Measurements from ENCODE around the gene CRY2.
A peak's percentile ranks its signal among the peaks of the same experiment; 100 is the strongest.
"Not testable (repeated sequence)": the region's sequence is repeated elsewhere in the genome, so short reads cannot be mapped to it uniquely, and the experiment has no call there.

The CRY2 gene

DNA sequence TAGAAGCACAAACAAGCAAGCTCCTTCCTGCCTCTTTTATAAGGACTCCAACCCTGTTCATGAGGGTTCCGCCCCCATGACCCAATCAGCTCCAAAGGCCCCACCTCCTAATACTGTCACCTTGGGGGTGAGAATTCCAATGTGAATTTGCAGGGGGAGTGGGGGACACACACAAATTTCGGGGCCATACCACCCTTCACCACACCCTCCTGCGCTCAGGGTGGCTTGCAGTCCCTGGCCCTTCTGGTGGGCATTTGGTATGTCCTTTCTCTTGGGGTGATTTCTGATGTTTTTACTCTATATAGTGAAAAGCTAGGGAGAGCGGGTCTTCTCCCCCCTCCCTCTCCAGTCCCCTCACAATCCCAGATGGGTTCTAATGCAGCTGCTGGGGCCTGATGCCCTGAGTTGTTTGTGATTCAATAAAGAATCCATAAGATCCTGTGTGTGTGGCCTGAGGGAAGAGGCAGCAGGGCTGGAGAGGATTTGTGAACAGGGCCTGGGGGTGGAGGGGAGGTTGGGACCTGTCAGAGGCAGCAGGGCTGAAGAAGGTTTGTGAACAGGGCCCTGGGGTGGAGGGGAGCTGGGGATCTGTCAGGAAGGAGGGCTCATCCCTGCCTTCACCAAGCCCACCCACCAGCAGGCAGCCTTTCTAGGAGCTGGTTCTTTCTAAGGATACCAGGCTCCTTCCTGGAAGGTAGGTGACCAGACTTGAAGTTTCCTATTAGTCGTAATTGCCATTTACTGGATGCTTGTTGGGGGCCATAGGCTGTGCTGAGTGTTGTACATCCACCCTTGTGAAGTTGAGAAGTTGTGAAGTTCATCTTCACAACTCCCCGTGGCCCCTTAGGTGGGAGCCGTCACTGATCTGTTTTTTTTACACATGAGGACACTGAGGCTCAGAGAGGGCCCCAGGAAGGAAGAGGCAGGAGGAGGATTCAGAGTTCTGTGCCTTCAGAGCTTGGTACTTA is 34.4 kb upstream of the CRY2 start:
- DNase-seq (ENCODE audit: low read depth): no peak
- TF ChIP-seq, protein P1, sequence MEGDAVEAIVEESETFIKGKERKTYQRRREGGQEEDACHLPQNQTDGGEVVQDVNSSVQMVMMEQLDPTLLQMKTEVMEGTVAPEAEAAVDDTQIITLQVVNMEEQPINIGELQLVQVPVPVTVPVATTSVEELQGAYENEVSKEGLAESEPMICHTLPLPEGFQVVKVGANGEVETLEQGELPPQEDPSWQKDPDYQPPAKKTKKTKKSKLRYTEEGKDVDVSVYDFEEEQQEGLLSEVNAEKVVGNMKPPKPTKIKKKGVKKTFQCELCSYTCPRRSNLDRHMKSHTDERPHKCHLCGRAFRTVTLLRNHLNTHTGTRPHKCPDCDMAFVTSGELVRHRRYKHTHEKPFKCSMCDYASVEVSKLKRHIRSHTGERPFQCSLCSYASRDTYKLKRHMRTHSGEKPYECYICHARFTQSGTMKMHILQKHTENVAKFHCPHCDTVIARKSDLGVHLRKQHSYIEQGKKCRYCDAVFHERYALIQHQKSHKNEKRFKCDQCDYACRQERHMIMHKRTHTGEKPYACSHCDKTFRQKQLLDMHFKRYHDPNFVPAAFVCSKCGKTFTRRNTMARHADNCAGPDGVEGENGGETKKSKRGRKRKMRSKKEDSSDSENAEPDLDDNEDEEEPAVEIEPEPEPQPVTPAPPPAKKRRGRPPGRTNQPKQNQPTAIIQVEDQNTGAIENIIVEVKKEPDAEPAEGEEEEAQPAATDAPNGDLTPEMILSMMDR (conservative IDR thresholded peaks at IDR 0.05; ENCODE audit: control insufficient read depth, insufficient read depth, low read depth, low read length): no peak
- no peak overlapping the region for H3K4me3 ChIP-seq (ENCODE audit: control insufficient read depth, low read depth, low read length)

DNA sequence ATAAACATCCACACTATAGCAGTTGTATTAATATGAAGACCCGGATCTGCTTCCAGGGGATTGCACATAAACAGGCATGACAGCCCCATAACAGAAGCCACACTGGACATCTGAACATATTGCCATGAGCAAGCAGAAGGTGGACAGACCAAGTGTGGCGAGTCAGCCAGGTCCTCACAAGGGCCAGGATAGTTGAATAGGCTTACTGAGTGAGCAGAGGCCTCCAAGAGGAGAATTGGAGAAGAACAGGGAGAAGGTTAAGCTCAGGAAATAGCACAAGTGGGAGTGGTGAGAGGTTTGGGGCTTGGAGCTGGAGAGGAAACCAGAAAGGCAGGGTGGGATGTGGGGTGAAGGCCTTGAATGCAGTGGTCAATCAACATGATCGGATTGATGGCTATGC is 31.5 kb upstream of the CRY2 start:
- H3K4me3 ChIP-seq (ENCODE audit: control insufficient read depth, low read depth, low read length): no peak overlapping the region
- DNase-seq (ENCODE audit: low read depth): peak; percentile 41
- TF ChIP-seq, protein P1 (conservative IDR thresholded peaks at IDR 0.05; ENCODE audit: control insufficient read depth, insufficient read depth, low read depth, low read length): no peak

DNA sequence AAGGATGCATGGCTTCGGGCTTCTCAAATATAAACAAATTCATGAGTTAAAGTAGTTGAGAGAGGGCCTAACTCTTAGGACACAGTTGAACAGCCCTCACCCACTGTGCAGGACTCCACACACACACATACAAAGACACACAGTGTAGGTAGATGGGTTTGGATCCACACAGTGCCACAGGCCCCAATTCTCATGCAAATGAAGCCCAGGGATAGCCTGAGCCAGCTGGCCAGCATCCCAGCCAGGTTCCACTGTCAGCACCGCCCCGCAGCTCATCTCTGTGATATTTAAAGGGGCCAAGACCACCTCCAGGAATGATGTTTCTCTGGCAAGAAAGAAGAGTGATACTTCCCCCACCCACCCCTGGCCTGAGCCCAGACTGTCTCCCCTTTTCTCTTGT is 30.7 kb upstream of the CRY2 start:
- no peak overlapping the region for H3K4me3 ChIP-seq (ENCODE audit: control insufficient read depth, low read depth, low read length)
- TF ChIP-seq, protein P1 (conservative IDR thresholded peaks at IDR 0.05; ENCODE audit: control insufficient read depth, insufficient read depth, low read depth, low read length): no peak
- no peak for DNase-seq (ENCODE audit: low read depth)

DNA sequence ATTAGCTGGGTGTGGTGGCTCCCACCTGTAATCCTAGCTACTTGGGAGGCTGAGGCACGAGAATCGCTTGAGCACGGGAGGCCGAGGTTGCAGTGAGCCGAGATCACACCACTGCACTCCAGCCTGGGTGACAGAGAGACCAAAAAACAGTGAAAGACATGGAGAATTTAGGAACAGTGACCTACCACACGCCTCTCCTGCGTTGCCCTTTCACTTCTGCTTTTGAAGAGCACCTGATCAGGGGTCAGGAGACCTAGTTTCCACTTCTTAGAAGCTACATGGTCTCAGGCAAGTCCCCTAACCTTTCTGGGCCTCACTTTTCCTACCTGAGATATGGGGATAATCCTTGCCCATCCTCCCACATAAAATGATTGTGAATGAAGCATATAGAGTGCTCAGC is 30.1 kb upstream of the CRY2 start:
- TF ChIP-seq, protein P1 (conservative IDR thresholded peaks at IDR 0.05; ENCODE audit: control insufficient read depth, insufficient read depth, low read depth, low read length): no peak
- no peak overlapping the region for H3K4me3 ChIP-seq (ENCODE audit: control insufficient read depth, low read depth, low read length)
- DNase-seq (ENCODE audit: low read depth): no peak

DNA sequence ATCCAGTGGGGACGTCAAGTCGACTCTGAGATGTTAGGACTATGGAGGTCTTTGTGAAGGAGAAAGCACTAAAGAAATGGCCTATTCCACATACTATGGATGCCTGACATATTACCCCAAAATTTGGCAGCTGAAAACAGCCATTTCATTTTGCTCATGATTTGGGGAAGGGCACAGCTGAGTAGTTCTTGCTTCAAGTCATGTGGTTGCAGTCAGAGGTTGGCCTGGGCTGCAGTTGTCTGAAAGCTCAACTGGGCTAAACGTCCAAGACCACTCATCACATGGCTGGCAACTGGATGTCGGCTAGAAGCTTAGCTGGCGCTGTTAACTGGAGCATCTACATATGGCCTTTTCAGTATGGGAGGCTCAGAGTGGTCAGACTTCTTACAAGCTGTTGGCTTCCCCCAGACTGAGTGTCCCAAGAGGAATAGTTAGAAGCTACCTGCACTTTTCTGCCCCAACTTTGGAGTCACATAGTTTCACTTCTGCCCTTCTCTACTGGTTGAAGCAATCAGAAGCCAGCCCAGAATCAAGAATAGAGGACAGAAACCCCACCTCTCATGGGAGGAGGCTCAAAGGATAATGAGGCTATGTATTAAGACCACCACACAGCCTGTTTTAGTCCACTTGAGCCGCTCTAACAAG is 28.2 kb upstream of the CRY2 start:
- no peak for DNase-seq (ENCODE audit: low read depth)
- H3K4me3 ChIP-seq (ENCODE audit: control insufficient read depth, low read depth, low read length): no peak overlapping the region
- TF ChIP-seq, protein P1 (conservative IDR thresholded peaks at IDR 0.05; ENCODE audit: control insufficient read depth, insufficient read depth, low read depth, low read length): no peak

DNA sequence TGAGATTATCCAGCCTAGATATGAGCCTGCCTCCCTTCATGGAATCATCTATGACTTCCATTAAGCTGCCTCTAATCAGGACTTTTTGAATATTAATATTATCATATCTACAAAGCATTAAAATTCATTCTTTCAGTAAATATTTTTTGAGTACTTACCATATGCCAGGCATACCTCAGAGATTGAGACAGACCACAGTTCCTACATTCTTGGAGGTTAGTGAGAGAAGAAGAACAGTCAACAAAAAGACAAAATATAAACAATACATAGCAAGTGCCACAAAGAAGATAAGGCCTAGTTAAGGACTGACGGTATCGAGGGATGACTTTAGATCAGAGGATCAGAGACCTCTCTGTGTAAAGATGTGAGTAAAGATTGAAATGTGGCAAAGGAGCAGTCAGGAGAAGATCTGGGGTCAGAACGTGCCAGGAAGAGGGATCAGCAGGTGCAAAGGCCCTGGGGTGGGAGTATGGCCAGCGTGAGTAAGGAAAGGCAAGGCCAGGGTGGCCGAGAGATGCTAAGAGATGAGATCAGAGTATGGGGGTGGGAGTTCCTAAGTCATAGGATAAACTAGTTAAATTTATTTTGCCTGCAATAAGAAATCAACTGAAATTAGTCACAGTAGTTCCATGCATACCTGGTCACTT is 26.9 kb upstream of the CRY2 start:
- no peak overlapping the region for H3K4me3 ChIP-seq (ENCODE audit: control insufficient read depth, low read depth, low read length)
- TF ChIP-seq, protein P1 (conservative IDR thresholded peaks at IDR 0.05; ENCODE audit: control insufficient read depth, insufficient read depth, low read depth, low read length): no peak
- no peak for DNase-seq (ENCODE audit: low read depth)

DNA sequence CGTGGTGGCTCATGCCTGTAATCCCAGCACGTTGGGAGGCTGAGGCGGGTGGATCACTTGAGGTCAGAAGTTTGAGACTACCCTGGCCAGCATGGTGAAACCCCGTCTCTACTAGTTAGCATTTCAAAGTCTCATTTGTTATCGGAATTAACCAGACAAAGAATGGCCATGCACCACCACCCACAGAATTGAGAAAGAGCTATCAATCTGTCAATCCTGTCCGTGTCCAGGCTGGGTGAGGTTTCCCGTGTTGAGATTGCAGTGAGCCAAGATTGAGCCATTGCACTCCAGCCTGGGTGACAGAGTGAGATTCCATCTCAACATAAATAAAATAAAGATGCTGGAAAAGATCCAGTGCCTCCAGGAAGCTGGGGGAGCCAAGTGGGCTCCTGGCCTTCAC is 20.8 kb upstream of the CRY2 start:
- not testable (repeated sequence) for DNase-seq (ENCODE audit: low read depth)

More for the DNA sequence above, 20.8 kb upstream of the CRY2 start:
- H3K4me3 ChIP-seq (ENCODE audit: control insufficient read depth, low read depth, low read length): not testable (repeated sequence)

All from fibroblast of mammary gland (primary cell).